ENCODE measurements around the gene ZKSCAN8.
"Not testable (repeated sequence)": the region's sequence is repeated elsewhere in the genome, so short reads cannot be mapped to it uniquely, and the experiment has no call there.

ZKSCAN8 gene

GRCh38 chr6:28141500-28142329 is at the start of gene ZKSCAN8:
Gene ZKSCAN8 (plus strand): TSS chr6:28141883. CDS start chr6:28148408, 6,525 bp downstream.
- DNase-seq, result peak; percentile 86

GRCh38 chr6:28102222-28102621 is 39.5 kb upstream of the ZKSCAN8 start:
- not testable (repeated sequence) for DNase-seq

- DNase-seq, result not testable (repeated sequence)
These were observed 39.0 kb upstream of the ZKSCAN8 start for GRCh38 chr6:28102699-28103098.

GRCh38 chr6:28104392-28105244 is 37.1 kb upstream of the ZKSCAN8 start:
- DNase-seq, result peak; percentile 74

- DNase-seq, result no peak
These were observed 36.4 kb upstream of the ZKSCAN8 start for GRCh38 chr6:28105245-28105639.

GRCh38 chr6:28107506-28107905 is 34.2 kb upstream of the ZKSCAN8 start:
- no peak for DNase-seq

GRCh38 chr6:28111964-28112363 is 29.7 kb upstream of the ZKSCAN8 start:
- no peak for DNase-seq

- DNase-seq, result no peak
These were observed 25.9 kb upstream of the ZKSCAN8 start for GRCh38 chr6:28115799-28116198.

- DNase-seq, result no peak
These were observed 24.2 kb upstream of the ZKSCAN8 start for GRCh38 chr6:28117386-28118050.

GRCh38 chr6:28118217-28118616 is 23.5 kb upstream of the ZKSCAN8 start:
- no peak for DNase-seq

- no peak for DNase-seq
These were observed 19.8 kb upstream of the ZKSCAN8 start for GRCh38 chr6:28121876-28122275.

GRCh38 chr6:28122283-28122682 is 19.4 kb upstream of the ZKSCAN8 start:
- not testable (repeated sequence) for DNase-seq

- peak; percentile 76 for DNase-seq
These were observed 17.2 kb upstream of the ZKSCAN8 start, which contains the start of gene ZSCAN16 for GRCh38 chr6:28124350-28124970. Gene ZSCAN16 (plus strand): TSS chr6:28124609. CDS start chr6:28125444, 835 bp downstream.

- no peak for DNase-seq
These were observed 16.7 kb upstream of the ZKSCAN8 start for GRCh38 chr6:28124971-28125353.

GRCh38 chr6:28125401-28125800 is 16.3 kb upstream of the ZKSCAN8 start:
- no peak for DNase-seq

- no peak for DNase-seq
These were observed 7.7 kb upstream of the ZKSCAN8 start for GRCh38 chr6:28134015-28134414.

- no peak for DNase-seq
These were observed 7.0 kb upstream of the ZKSCAN8 start for GRCh38 chr6:28134716-28135115.

GRCh38 chr6:28135393-28135792 is 6.3 kb upstream of the ZKSCAN8 start:
- no peak for DNase-seq

GRCh38 chr6:28136585-28137504 is 4.8 kb upstream of the ZKSCAN8 start:
- peak; percentile 85 for DNase-seq

GRCh38 chr6:28137505-28137981 is 4.1 kb upstream of the ZKSCAN8 start:
- no peak for DNase-seq

- no peak for DNase-seq
These were observed 1.7 kb upstream of the ZKSCAN8 start for GRCh38 chr6:28139860-28140543.

Data from NCI-H1092 treated with DMSO at 0.1 percent for 48 hours (cell line).